ENCODE data around the gene SNX10. TPM values are rescaled to one million over a fixed set of nuclear protein-coding genes. Genes with fewer than 3 reads are reported as not detected.

The SNX10 gene
- total RNA-seq, 3 donors from 2014 or later = 18.5 to 22.6 (median 18.9) TPM

DNA sequence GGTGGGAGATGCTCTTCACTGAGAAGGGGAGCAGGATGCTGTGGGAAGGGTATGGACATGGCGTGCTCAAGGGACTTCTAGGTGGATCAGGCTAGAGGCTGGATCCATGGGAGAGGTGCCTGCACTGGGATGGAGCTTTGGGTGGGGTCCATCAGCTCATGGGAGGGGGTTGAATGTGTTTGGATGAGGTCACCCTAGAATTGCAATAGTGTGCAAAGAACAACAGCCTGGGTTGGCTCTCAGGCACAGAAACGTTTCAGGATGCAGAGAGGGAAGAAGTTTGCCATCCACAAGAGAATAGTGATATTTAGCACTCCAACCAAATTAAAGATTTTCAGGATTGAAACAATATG, 66.1 kb downstream of the SNX10 start:
- DNase-seq (no peak), ATAC-seq (no peak)
- H3K4me3 Mint-ChIP-seq = no peak overlapping the region
- no peaks in the 10 kb centered on the region for H3K27me3 Mint-ChIP-seq (ENCODE audit: low read depth)
- no peaks in the 10 kb centered on the region for H3K4me1 Mint-ChIP-seq (ENCODE audit: low read depth)
- peaks cover 5% of the 10 kb centered on the region for H3K36me3 Mint-ChIP-seq (ENCODE audit: insufficient read depth)
- no peaks in the 10 kb centered on the region for H3K9me3 Mint-ChIP-seq

DNA sequence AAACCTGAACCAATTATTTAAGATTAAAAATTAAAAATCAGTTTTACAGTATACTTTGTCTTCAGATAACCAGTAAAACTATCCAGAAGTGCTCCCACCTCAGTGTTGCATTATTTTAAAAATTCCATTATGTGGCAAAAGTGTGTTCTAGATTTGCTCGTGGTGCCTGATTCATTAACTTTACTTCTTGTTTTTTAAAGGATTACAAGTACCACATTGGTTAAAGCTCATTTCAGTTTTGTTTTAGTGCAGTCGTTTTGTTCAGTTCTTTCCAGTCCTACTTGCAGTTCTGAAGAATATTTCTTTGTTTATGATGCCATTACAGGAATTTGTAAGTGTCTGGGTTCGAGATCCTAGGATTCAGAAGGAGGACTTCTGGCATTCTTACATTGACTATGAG, 69.0 kb downstream of the SNX10 start:
- Mint-ChIP-seq H3K36me3 (ENCODE audit: insufficient read depth) (peaks cover 2% of the 10 kb centered on the region), H3K4me3 (no peak overlapping the region), H3K27me3 (ENCODE audit: low read depth) (no peaks in the 10 kb centered on the region), H3K9me3 (no peaks in the 10 kb centered on the region), H3K4me1 (ENCODE audit: low read depth) (peaks cover 3% of the 10 kb centered on the region)
- DNase-seq = no peak
- ATAC-seq = no peak

DNA sequence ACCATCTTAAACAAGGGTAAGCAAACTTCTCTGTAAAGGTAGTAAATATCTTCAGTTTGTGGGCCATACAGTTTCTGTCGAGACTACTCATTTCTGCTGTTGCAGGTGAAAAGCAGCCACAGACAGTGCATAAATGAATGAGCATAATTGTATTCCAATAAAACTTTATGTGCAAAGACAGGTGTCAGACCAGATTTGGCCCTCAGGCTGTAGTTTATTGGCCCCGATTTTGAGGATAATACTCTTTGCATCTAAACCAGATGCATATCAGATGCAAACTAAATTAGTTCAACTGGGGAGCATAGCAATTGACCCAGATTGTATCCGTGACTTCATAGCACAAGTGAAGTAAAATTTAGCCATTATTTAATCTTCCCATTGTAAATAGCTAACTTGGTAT, 70.0 kb downstream of the SNX10 start:
- ATAC-seq (no peak), DNase-seq (no peak)
- Mint-ChIP-seq H3K4me3 (no peak overlapping the region), H3K27me3 (ENCODE audit: low read depth) (no peaks in the 10 kb centered on the region), H3K9me3 (no peaks in the 10 kb centered on the region), H3K36me3 (ENCODE audit: insufficient read depth) (peaks cover 3% of the 10 kb centered on the region), H3K4me1 (ENCODE audit: low read depth) (peaks cover 3% of the 10 kb centered on the region)

DNA sequence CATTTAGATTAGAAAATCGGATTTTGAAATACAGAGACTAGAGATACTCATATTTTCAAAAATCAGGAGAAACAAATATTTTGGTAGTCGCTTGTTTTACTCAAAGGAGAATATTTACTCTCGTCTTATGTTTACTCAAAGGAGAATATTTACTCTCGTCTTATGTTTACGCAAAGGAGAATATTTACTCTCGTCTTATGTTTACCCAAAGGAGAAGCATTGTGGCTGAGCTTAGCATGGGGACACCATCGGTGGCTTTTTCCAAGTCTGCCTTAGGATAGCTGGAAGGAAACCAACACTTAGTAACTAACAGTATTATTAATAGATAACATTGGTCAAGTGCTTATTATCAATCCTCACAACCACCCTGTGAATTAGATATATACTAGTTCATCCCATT, 71.8 kb downstream of the SNX10 start:
- peaks cover 3% of the 10 kb centered on the region for H3K4me1 Mint-ChIP-seq (ENCODE audit: low read depth)
- no peaks in the 10 kb centered on the region for H3K9me3 Mint-ChIP-seq
- no peaks in the 10 kb centered on the region for H3K27me3 Mint-ChIP-seq (ENCODE audit: low read depth)
- ATAC-seq = no peak
- no peak for DNase-seq
- H3K36me3 Mint-ChIP-seq (ENCODE audit: insufficient read depth) = peaks cover 10% of the 10 kb centered on the region
- no peak overlapping the region for H3K4me3 Mint-ChIP-seq

DNA sequence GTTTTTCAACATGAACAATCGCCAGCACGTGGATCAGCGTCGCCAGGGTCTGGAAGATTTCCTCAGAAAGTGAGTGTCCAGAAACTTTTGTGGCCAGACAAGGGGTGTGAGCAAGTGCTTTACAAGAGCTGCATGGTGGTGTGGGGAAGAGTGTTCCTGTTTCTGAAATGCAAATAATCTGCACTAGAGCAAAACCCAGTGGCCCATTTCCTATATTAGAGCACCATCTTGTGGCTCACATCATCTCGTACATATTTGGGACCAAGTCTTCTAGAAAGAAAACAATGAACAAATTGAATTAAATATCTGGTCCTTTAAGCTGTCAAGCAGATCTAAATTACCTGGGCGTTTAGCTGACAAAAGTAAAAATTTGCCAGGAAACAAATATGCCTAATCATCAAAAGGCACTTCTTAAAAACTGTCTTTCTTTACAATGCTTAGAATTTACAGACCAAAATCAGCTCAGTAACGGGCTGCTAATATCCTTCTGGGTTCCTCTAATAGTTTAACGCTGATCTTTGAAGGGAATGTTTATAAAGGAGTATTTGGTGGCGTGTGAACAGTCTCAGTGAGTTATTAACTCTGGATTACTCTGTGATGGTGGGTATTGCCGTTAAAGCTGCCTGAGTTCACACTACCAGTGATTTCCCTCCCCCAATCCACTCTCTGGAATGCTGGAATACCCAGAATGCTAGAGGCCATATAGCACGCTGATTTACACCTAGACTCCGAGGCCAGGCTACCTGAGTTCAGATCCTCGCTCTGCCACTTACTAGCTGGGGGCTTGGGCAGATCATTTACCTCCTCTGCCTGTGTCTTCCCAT, 73.6 kb downstream of the SNX10 start:
- H3K36me3 Mint-ChIP-seq (ENCODE audit: insufficient read depth) = peaks cover 10% of the 10 kb centered on the region
- peak; percentile 35 for DNase-seq
- peaks cover 7% of the 10 kb centered on the region for H3K4me1 Mint-ChIP-seq (ENCODE audit: low read depth)
- H3K27me3 Mint-ChIP-seq (ENCODE audit: low read depth) = no peaks in the 10 kb centered on the region
- no peaks in the 10 kb centered on the region for H3K9me3 Mint-ChIP-seq
- peak; percentile 79 to 80 for ATAC-seq
- no peak overlapping the region for H3K4me3 Mint-ChIP-seq

DNA sequence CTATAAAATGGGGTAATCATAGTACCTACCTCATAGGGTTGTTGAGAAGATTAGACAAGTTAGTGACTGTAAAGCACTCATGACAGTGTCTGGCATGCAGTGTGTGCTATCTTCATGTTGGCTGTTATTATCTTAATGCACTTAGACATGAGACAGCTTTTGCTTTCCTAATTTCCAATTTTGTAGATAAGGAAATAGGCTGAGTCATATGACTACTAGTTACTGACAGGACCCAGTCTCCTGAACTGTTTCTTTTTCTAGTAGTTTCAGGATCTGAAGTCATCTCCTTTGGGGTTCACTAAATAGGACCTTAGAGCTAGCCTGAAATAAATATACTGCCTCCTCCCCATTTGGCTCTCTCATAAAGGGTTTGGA, 74.2 kb downstream of the SNX10 start:
- no peak for ATAC-seq
- Mint-ChIP-seq H3K4me1 (ENCODE audit: low read depth) (peaks cover 7% of the 10 kb centered on the region), H3K36me3 (ENCODE audit: insufficient read depth) (peaks cover 10% of the 10 kb centered on the region), H3K9me3 (no peaks in the 10 kb centered on the region), H3K4me3 (no peak overlapping the region), H3K27me3 (ENCODE audit: low read depth) (no peaks in the 10 kb centered on the region)
- no peak for DNase-seq

DNA sequence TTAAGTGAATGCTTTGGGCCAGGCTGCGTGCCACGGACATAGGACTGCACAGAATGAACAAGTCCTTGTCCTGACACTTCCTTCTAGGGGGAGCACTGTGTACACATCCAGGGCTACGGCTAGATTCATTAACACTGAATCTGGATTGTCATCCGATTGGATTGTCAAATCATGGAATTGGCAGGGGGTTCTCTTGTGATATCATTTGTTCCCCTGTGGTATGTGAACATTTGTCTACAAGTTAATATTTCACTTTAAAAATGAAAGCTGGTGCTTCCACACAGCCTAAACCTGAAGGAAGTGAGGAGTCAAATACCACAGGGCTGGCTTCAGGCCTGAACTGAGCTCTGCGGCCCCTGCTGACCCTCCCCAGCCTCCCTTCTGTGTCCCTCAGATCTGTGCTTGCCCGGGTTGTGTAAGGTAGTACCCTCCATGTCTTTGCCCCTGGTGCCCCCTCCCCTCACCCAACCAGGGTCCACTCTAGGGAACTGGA, 75.6 kb downstream of the SNX10 start:
- no peak for DNase-seq
- Mint-ChIP-seq H3K9me3 (no peaks in the 10 kb centered on the region), H3K4me3 (no peak overlapping the region), H3K27me3 (ENCODE audit: low read depth) (peaks cover 1% of the 10 kb centered on the region), H3K4me1 (ENCODE audit: low read depth) (peaks cover 7% of the 10 kb centered on the region), H3K36me3 (ENCODE audit: insufficient read depth) (peaks cover 15% of the 10 kb centered on the region)
- ATAC-seq = no peak

DNA sequence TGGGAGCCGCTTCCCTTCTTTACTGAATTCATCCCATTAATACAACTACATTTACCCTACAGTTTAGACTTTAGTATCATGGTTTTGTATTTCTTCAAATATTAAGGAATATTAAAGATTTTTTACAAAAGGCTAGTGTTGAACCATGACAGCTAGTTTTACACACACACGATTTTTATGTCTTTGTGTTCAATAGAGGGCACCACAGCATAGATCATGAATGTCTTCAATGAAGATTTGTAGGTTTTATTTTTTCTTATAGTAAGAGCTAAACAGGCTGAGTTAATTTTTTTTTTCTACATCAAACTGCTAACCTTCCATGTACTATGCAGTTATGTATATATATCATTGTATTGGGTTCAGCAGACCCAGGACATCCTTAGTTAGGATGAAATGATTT, 76.9 kb downstream of the SNX10 start:
- Mint-ChIP-seq H3K36me3 (ENCODE audit: insufficient read depth) (peaks cover 22% of the 10 kb centered on the region), H3K4me3 (no peak overlapping the region), H3K4me1 (ENCODE audit: low read depth) (peaks cover 7% of the 10 kb centered on the region), H3K27me3 (ENCODE audit: low read depth) (peaks cover 4% of the 10 kb centered on the region), H3K9me3 (no peaks in the 10 kb centered on the region)
- no peak for ATAC-seq
- no peak for DNase-seq

DNA sequence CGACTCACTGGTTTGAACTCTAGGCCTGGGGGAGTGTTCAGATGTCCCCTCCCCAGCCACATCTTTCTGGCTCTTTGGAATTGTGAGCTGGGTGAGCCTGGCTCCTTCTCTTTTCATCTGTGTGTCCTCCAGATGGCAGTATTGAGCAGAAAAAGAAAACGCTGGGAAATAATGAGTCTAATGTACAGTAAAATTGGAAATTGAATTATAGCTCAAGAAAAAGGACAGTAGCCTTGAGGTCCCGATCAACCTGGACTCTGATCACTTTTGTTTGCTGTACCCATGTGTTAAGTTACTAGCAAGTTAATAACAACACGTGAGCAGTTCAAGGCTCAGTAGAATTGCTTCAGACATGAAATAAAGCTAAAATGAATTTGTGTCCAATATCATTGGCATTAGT, 77.9 kb downstream of the SNX10 start:
- Mint-ChIP-seq H3K4me3 (no peak overlapping the region), H3K4me1 (ENCODE audit: low read depth) (peaks cover 7% of the 10 kb centered on the region), H3K36me3 (ENCODE audit: insufficient read depth) (peaks cover 24% of the 10 kb centered on the region), H3K27me3 (ENCODE audit: low read depth) (peaks cover 11% of the 10 kb centered on the region), H3K9me3 (no peaks in the 10 kb centered on the region)
- ATAC-seq = peak; percentile 71 to 82
- DNase-seq = no peak

DNA sequence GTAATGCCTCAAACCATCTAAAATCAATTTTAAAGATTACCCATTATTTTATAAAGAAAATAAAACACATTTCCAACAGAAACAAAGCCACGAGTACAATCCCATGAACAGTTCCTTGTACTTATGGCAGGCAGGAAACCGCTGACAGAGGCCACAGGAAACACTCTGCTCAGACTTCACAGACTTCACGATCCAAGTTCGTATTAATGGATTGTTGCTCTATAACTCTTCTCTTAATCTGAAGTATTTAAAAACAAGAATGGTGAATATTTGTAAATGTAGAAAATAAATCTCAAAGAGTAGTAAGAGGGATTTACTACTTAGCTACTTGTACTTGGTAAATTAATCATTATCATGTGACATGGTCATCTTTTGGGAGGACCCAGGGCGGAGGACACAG, 78.3 kb downstream of the SNX10 start:
- DNase-seq (no peak), ATAC-seq (no peak)
- peaks cover 4% of the 10 kb centered on the region for H3K4me1 Mint-ChIP-seq (ENCODE audit: low read depth)
- no peaks in the 10 kb centered on the region for H3K9me3 Mint-ChIP-seq
- no peak overlapping the region for H3K4me3 Mint-ChIP-seq
- H3K36me3 Mint-ChIP-seq (ENCODE audit: insufficient read depth) = peaks cover 24% of the 10 kb centered on the region
- peaks cover 13% of the 10 kb centered on the region for H3K27me3 Mint-ChIP-seq (ENCODE audit: low read depth)

DNA sequence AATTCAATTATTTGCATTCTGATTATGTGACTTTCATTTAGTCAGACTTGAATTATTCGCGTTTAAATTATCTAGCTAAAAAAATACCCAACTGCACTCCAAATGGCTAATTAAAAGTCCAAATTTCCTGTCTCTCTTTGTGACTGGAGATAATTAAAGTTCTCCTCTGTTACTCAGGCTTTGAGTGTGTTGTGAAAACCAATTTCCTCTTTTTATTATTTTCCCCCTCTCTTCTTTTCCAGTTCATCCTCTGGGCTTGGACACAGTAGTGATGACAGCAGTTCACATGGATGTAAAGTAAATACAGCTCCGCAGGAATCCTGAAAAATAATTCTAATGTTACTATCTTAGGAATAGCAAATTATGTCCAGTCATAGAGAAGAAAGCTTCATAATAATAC, 80.6 kb downstream of the SNX10 start:
- H3K27me3 Mint-ChIP-seq (ENCODE audit: low read depth) = peaks cover 14% of the 10 kb centered on the region
- ATAC-seq (no peak), DNase-seq (no peak)
- no peak overlapping the region for H3K4me3 Mint-ChIP-seq
- H3K36me3 Mint-ChIP-seq (ENCODE audit: insufficient read depth) = peaks cover 18% of the 10 kb centered on the region
- peaks cover 8% of the 10 kb centered on the region for H3K4me1 Mint-ChIP-seq (ENCODE audit: low read depth)
- no peaks in the 10 kb centered on the region for H3K9me3 Mint-ChIP-seq

DNA sequence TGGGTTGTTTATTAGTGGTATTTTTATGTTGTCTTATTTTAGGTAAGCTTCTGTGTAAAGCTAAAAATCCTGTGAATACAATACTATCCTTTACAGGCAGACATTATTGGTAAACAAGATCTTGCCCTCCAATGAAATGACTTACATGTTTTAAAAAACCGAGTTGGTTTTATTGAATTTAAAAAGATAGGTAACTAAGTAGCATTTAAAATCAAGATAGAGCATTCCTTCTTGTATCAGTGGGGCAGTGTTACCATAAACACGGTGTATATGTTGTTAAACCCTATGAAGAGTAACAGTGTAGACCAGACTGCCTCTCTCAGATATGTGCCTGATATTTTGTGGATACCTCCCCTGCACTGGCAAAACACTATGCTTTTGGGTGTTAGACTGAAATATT, 81.0 kb downstream of the SNX10 start:
- peaks cover 15% of the 10 kb centered on the region for H3K36me3 Mint-ChIP-seq (ENCODE audit: insufficient read depth)
- H3K4me1 Mint-ChIP-seq (ENCODE audit: low read depth) = peaks cover 9% of the 10 kb centered on the region
- ATAC-seq = no peak
- no peak overlapping the region for H3K4me3 Mint-ChIP-seq
- no peak for DNase-seq
- H3K27me3 Mint-ChIP-seq (ENCODE audit: low read depth) = peaks cover 14% of the 10 kb centered on the region
- H3K9me3 Mint-ChIP-seq = no peaks in the 10 kb centered on the region

DNA sequence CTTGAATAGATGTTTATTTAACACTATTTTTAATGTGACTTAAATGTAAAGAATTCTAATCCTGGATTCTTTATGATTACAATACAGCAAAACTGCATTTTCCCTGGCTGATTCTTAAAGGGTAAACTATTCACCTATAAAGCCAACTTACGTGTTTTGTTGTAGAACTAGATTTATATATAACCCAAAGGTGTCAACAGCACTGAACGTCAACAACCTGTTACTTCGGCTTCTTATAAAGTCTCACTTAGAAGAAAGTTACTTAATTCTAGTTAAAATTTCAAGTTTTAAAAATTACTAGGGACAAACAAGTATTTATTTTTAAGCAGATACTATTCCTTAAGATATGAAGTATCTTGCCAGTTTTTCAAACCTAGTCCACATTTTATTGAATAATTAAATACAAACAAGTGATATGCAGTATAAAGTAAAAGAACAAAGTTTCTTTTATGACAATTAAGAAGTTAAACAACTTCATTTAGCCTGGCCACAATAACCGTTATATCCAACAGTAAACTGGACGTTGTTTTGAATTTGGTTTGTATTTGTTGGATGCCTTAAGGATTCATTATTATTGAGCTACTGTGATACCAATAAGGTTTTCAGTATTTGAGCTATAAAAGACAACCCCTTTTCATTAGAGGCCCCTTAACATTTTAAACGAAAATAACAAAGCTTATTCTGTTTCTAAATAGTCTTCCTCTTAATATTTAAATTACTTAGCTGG, 83.1 kb downstream of the SNX10 start:
- Mint-ChIP-seq H3K4me3 (no peak overlapping the region), H3K36me3 (ENCODE audit: insufficient read depth) (peaks cover 14% of the 10 kb centered on the region), H3K27me3 (ENCODE audit: low read depth) (peaks cover 27% of the 10 kb centered on the region), H3K9me3 (no peaks in the 10 kb centered on the region), H3K4me1 (ENCODE audit: low read depth) (peaks cover 9% of the 10 kb centered on the region)
- DNase-seq = no peak
- no peak for ATAC-seq

DNA sequence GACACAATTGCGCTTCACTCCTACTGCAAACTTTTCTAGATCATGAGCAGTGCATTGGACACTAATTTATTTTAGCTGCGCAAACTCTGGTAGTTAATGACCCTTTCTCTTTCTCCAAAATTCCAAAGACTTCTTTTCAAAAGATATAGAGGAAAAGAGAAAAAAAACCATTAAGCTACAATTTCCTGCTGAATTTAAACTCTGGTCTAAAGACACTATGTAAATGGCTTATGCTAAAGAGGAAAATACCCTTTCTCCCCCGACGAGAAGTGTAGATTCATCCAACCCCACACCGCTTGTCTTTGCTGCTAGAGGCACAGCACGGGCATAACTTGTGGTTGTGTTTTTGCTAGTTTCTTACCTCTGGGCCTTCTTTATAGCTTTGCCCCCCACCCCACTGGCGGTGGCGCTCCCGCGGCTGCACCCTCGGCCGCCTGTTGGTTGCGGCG, 84.1 kb downstream of the SNX10 start:
- H3K9me3 Mint-ChIP-seq = no peaks in the 10 kb centered on the region
- DNase-seq (no peak), ATAC-seq (peak; percentile 17 to 25)
- peaks cover 14% of the 10 kb centered on the region for H3K36me3 Mint-ChIP-seq (ENCODE audit: insufficient read depth)
- H3K27me3 Mint-ChIP-seq (ENCODE audit: low read depth) = peaks cover 27% of the 10 kb centered on the region
- H3K4me1 Mint-ChIP-seq (ENCODE audit: low read depth) = peaks cover 5% of the 10 kb centered on the region
- H3K4me3 Mint-ChIP-seq = peak overlapping the region; percentile 54

Measured in activated T-cell treated with anti-CD3 and anti-CD28 coated beads, Interleukin-2, amount 50 U/mL, for 4 hours (primary cell).